ENCODE measurements around the gene ZBTB34. TPM values are rescaled to one million over a fixed set of nuclear protein-coding genes. Genes with fewer than 3 reads are reported as not detected.
A peak's percentile ranks its signal among the peaks of the same experiment; 100 is the strongest.

Gene ZBTB34
- total RNA-seq, 1 donor: 7.6 TPM

- no peak for TF ChIP-seq CTCF (IDR thresholded peaks at IDR 0.05; ENCODE audit: extremely low read depth, low read depth, low read length)
- H2AFZ ChIP-seq (ENCODE audit: low read length): no peak overlapping the region
- H3K4me3 ChIP-seq (ENCODE audit: insufficient read depth, low read length): no peak overlapping the region
- H3K27ac ChIP-seq (ENCODE audit: low read depth, low read length): no peak overlapping the region
- no peaks in the 10 kb centered on the region for H3K79me2 ChIP-seq (ENCODE audit: insufficient read depth, low read length)
- H3K4me2 ChIP-seq (ENCODE audit: insufficient read depth, low read length): no peak overlapping the region
- no peak for DNase-seq (ENCODE audit: insufficient read length, low spot score, missing footprints)
- H3K36me3 ChIP-seq (ENCODE audit: insufficient read depth, low read length): no peaks in the 10 kb centered on the region
- H3K9me3 ChIP-seq (ENCODE audit: low read depth, low read length): no peaks in the 10 kb centered on the region
- no peaks in the 10 kb centered on the region for H3K4me1 ChIP-seq (ENCODE audit: insufficient read depth, low read length)
- peaks cover 20% of the 10 kb centered on the region for H3K27me3 ChIP-seq (ENCODE audit: insufficient read depth, low read length)
- no peaks in the 10 kb centered on the region for H4K20me1 ChIP-seq (ENCODE audit: insufficient read depth, low read length)
Measured at GRCh38 chr9:126907058-126907457, 46.6 kb downstream of the ZBTB34 start.

GRCh38 chr9:126914458-126915280, 54.2 kb downstream of the ZBTB34 start, which contains the start of gene RALGPS1:
Gene RALGPS1 (plus strand): TSS chr9:126914782. CDS start chr9:126962290, 47,508 bp downstream.
- Histone ChIP-seq H3K79me2 (ENCODE audit: insufficient read depth, low read length) (no peaks in the 10 kb centered on the region), H2AFZ (ENCODE audit: low read length) (peak within 1 kb of the TSS; percentile 76), H3K4me3 (ENCODE audit: insufficient read depth, low read length) (peak within 1 kb of the TSS; percentile 67), H3K27me3 (ENCODE audit: insufficient read depth, low read length) (peaks cover 9% of the 10 kb centered on the region), H3K27ac (ENCODE audit: low read depth, low read length) (no peak within 1 kb of the TSS), H3K36me3 (ENCODE audit: insufficient read depth, low read length) (no peaks in the 10 kb centered on the region), H3K9me3 (ENCODE audit: low read depth, low read length) (no peaks in the 10 kb centered on the region), H3K4me1 (ENCODE audit: insufficient read depth, low read length) (no peaks in the 10 kb centered on the region), H3K4me2 (ENCODE audit: insufficient read depth, low read length) (peak within 1 kb of the TSS; percentile 68), H4K20me1 (ENCODE audit: insufficient read depth, low read length) (no peaks in the 10 kb centered on the region)
- TF ChIP-seq CTCF (IDR thresholded peaks at IDR 0.05; ENCODE audit: extremely low read depth, low read depth, low read length): no peak
- peak; percentile 100 for DNase-seq (ENCODE audit: insufficient read length, low spot score, missing footprints)

DNA sequence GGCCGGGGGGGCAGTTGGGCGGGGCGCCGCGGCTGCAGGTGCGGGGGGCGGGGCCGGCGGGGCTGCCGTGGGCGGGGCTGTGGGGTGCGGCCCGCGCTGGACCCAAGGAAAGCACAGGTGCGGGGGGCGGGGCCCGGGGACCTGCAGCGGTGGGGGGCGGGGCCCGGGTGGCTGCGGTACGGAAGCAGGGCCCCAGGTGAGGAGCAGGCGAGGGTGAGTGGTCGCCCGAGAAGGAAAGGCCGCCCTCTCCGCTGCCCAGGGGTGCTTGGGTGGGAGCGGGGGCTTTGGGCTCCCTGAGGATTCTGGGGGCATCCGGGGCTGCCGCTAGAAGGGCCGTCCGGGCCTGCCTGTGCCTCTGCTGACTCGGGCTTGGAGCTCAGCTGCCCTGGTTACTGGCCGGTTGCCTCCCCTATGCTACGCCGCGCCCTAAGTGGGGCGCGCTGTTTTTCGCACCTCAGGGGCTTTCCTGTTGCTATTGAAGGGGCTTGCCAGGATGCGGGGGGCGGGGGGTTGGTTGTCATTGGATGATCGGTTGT, 54.9 kb downstream of the ZBTB34 start:
- H3K4me3 ChIP-seq (ENCODE audit: insufficient read depth, low read length): peak overlapping the region; percentile 19

More for the DNA sequence above, 54.9 kb downstream of the ZBTB34 start:
- no peaks in the 10 kb centered on the region for H3K4me1 ChIP-seq (ENCODE audit: insufficient read depth, low read length)
- no peak overlapping the region for H2AFZ ChIP-seq (ENCODE audit: low read length)
- no peak overlapping the region for H3K27ac ChIP-seq (ENCODE audit: low read depth, low read length)
- DNase-seq (ENCODE audit: insufficient read length, low spot score, missing footprints): no peak
- no peak overlapping the region for H3K4me2 ChIP-seq (ENCODE audit: insufficient read depth, low read length)
- H3K36me3 ChIP-seq (ENCODE audit: insufficient read depth, low read length): no peaks in the 10 kb centered on the region
- no peaks in the 10 kb centered on the region for H3K79me2 ChIP-seq (ENCODE audit: insufficient read depth, low read length)
- H3K27me3 ChIP-seq (ENCODE audit: insufficient read depth, low read length): peaks cover 10% of the 10 kb centered on the region
- TF ChIP-seq CTCF (IDR thresholded peaks at IDR 0.05; ENCODE audit: extremely low read depth, low read depth, low read length): no peak
- no peaks in the 10 kb centered on the region for H4K20me1 ChIP-seq (ENCODE audit: insufficient read depth, low read length)
- H3K9me3 ChIP-seq (ENCODE audit: low read depth, low read length): no peaks in the 10 kb centered on the region
